Mesothelial cell of epicardium (in vitro differentiated cells): Measurements from ENCODE around the gene ZNF778. TPM values are rescaled to one million over a fixed set of nuclear protein-coding genes. Genes with fewer than 3 reads are reported as not detected.

Experiments
- DNase-seq, 2 experiments: peaks; one replicate each; pipeline ENCODE4 v3.0.0; 2021; ENCODE audit warnings: low spot score in 2 of 2; ENCODE audit not compliant: unreplicated experiment in 2 of 2
- H3K27ac Mint-ChIP-seq: 2 replicates; pipeline ENCODE4 v1.8.0; 2021; ENCODE audit warnings: mixed read lengths
- H3K27me3 Mint-ChIP-seq: 2 replicates; pipeline ENCODE4 v1.8.0; 2021; ENCODE audit warnings: low read depth, mixed read lengths
- H3K36me3 Mint-ChIP-seq: 2 replicates; pipeline ENCODE4 v1.8.0; 2021; ENCODE audit warnings: mixed read lengths
- H3K4me1 Mint-ChIP-seq: 2 replicates; pipeline ENCODE4 v1.8.0; 2021; ENCODE audit warnings: mixed read lengths
- H3K4me3 Mint-ChIP-seq: 2 replicates; pipeline ENCODE4 v1.8.0; 2021; ENCODE audit warnings: mild to moderate bottlenecking, moderate library complexity, mixed read lengths
- H3K9me3 Mint-ChIP-seq: 2 replicates; pipeline ENCODE4 v1.8.0; 2021; ENCODE audit warnings: mixed read lengths
- CTCF ChIP-seq: fragments of 200-600 bp; sonication (generic); IDR thresholded peaks from one replicate; pipeline ENCODE4 v1.5.0; 2021; ENCODE audit warnings: antibody characterized with exemption; ENCODE audit not compliant: unreplicated experiment
- total RNA-seq: library from RNA; stranded (reverse); gene quantifications from 3 replicates; pipeline ENCODE4 v1.2.1, GENCODE V29; 2021

The ZNF778 gene
- total RNA-seq, 1 donor from 2014 or later: 10.4 TPM

DNA sequence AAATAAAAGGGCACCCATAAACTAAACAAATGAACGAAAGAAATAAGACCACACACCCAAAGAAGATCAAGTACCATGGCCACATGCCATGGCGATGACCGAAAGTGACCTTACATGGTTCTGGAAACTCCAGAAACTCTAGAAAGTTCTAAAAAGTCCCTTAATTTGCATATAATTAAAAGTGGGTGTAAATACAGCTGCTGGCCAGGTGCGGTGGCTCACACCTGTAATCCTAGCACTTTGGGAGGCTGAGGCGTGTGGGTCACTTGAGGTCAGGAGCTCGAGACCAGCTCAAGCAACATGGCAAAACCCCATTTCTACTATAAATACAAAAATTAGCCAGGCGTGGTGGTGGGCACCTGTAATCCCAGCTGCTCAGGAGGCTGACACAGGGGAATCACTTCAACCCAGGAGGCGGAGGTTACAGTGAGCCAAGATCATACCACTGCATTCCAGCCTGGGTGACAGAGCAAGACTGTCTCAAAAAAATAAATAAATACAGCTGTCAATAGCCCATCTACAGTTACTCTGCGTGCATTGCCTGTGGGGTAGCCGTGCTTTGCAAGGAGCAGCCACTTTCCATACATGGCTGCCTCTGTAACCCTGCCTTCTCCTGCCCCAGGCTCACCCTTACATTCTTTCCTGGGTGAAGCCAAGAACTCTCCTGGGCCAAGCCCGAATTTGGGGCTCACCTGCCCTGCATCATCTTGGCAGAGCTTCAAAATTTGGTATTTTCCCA is 7.2 kb upstream of the ZNF778 start:
- H3K27ac Mint-ChIP-seq: no peak overlapping the region
- H3K27me3 Mint-ChIP-seq: peaks cover 39% of the 10 kb centered on the region
- H3K36me3 Mint-ChIP-seq: no peaks in the 10 kb centered on the region
- no peak for TF ChIP-seq CTCF
- no peak overlapping the region for H3K4me3 Mint-ChIP-seq
- no peaks in the 10 kb centered on the region for H3K9me3 Mint-ChIP-seq
- no peak for DNase-seq
- no peaks in the 10 kb centered on the region for H3K4me1 Mint-ChIP-seq

GRCh38 chr16:89210904-89211515 is 6.5 kb upstream of the ZNF778 start:
- no peak overlapping the region for H3K4me3 Mint-ChIP-seq
- H3K4me1 Mint-ChIP-seq: no peaks in the 10 kb centered on the region
- no peak for TF ChIP-seq CTCF
- H3K9me3 Mint-ChIP-seq: no peaks in the 10 kb centered on the region
- DNase-seq: no peak
- peaks cover 37% of the 10 kb centered on the region for H3K27me3 Mint-ChIP-seq
- H3K36me3 Mint-ChIP-seq: no peaks in the 10 kb centered on the region
- no peak overlapping the region for H3K27ac Mint-ChIP-seq

- DNase-seq: peak in 1 of 2 experiments; percentile 77
- Mint-ChIP-seq H3K4me3 (peak overlapping the region; percentile 90), H3K9me3 (no peaks in the 10 kb centered on the region)
These were observed 977 bp upstream of the ZNF778 start for GRCh38 chr16:89216315-89217137.

GRCh38 chr16:89217138-89217387 is 440 bp upstream of the ZNF778 start:
- peaks cover 13% of the 10 kb centered on the region for H3K4me1 Mint-ChIP-seq
- TF ChIP-seq CTCF: no peak
- peak overlapping the region; percentile 90 for H3K4me3 Mint-ChIP-seq
- no peaks in the 10 kb centered on the region for H3K9me3 Mint-ChIP-seq
- peaks cover 9% of the 10 kb centered on the region for H3K36me3 Mint-ChIP-seq
- H3K27ac Mint-ChIP-seq: peak overlapping the region; percentile 95
- no peak for DNase-seq
- H3K27me3 Mint-ChIP-seq: no peaks in the 10 kb centered on the region

More at GRCh38 chr16:89216315-89217137, 977 bp upstream of the ZNF778 start:
- Mint-ChIP-seq H3K36me3 (peaks cover 7% of the 10 kb centered on the region), H3K4me1 (peaks cover 13% of the 10 kb centered on the region), H3K27me3 (no peaks in the 10 kb centered on the region), H3K27ac (peak overlapping the region; percentile 95)
- peak; percentile 52 for TF ChIP-seq CTCF

- DNase-seq: no peak
- Mint-ChIP-seq H3K4me1 (peaks cover 13% of the 10 kb centered on the region), H3K4me3 (peak overlapping the region; percentile 90), H3K9me3 (no peaks in the 10 kb centered on the region), H3K27ac (no peak overlapping the region), H3K27me3 (no peaks in the 10 kb centered on the region), H3K36me3 (peaks cover 23% of the 10 kb centered on the region)
- no peak for TF ChIP-seq CTCF
These were observed 1.9 kb downstream of the ZNF778 start for GRCh38 chr16:89219365-89219764.
